Caco-2 (cell line): Measurements from ENCODE around the gene ZNF326. TPM values are rescaled to one million over a fixed set of nuclear protein-coding genes. Genes with fewer than 3 reads are reported as not detected.

Experiments
- BruUV-seq: library from RNA; stranded (reverse); fragments of 400-500 nt; replicated peaks from 2 replicates; lab custom pipeline; 2021; lab: Mats Ljungman, UMichigan
- CTCF ChIA-PET: fragments of 300-600 bp; sonication (Branson Sonifier 250); formaldehyde crosslinking; loops from one replicate; lab custom pipeline; 2022; ENCODE audit warnings: antibody characterized with exemption; lab: Charles Lee
- POLR2A ChIA-PET: fragments of 300-600 bp; sonication (Branson Sonifier 250); formaldehyde crosslinking; loops from one replicate; lab custom pipeline; 2022; ENCODE audit warnings: antibody characterized with exemption; lab: Charles Lee
- DNase-seq, 2 experiments: peaks; one replicate each; pipeline versions ENCODE4 v3.0.0 to v3.0.0-alpha.2; 2020 to 2022
- H3K27me3 ChIP-seq: replicated peaks from 2 replicates; pipeline ENCODE4 v1.6.0; 2011; ENCODE audit warnings: low read length; ENCODE audit not compliant: control insufficient read depth, insufficient read depth
- H3K36me3 ChIP-seq: 2 replicates; pipeline ENCODE4 v1.5.1; 2011; ENCODE audit warnings: low read length; ENCODE audit not compliant: control insufficient read depth, insufficient read depth
- H3K4me1 ChIP-seq: fragments of 250-450 bp; sonication (Bioruptor Pico); 2 replicates; pipeline ENCODE4 v1.5.1; 2020; ENCODE audit warnings: mild to moderate bottlenecking
- H3K4me3 ChIP-seq: 2 replicates; pipeline ENCODE4 v1.5.1; 2011; ENCODE audit warnings: low read depth, mild to moderate bottlenecking, control low read depth, low read length
- H3K9me3 ChIP-seq: fragments of 250-450 bp; sonication (Bioruptor Pico); 2 replicates; pipeline ENCODE4 v1.5.1; 2020; ENCODE audit warnings: mild to moderate bottlenecking, moderate library complexity
- H3K27ac Mint-ChIP-seq: one replicate; pipeline ENCODE4 v1.8.0; 2022; ENCODE audit warnings: mixed read lengths; ENCODE audit not compliant: unreplicated experiment
- H3K27me3 Mint-ChIP-seq: one replicate; pipeline ENCODE4 v1.8.0; 2022; ENCODE audit warnings: mixed read lengths; ENCODE audit not compliant: insufficient read depth, unreplicated experiment
- H3K36me3 Mint-ChIP-seq: one replicate; pipeline ENCODE4 v1.8.0; 2022; ENCODE audit warnings: mild to moderate bottlenecking, mixed read lengths; ENCODE audit not compliant: insufficient read depth, unreplicated experiment
- H3K4me1 Mint-ChIP-seq: one replicate; pipeline ENCODE4 v1.8.0; 2022; ENCODE audit warnings: low read depth, mixed read lengths; ENCODE audit not compliant: unreplicated experiment
- H3K4me3 Mint-ChIP-seq: one replicate; pipeline ENCODE4 v1.8.0; 2022; ENCODE audit warnings: mild to moderate bottlenecking, moderate library complexity, mixed read lengths; ENCODE audit not compliant: unreplicated experiment
- H3K9me3 Mint-ChIP-seq: one replicate; pipeline ENCODE4 v1.8.0; 2022; ENCODE audit warnings: mixed read lengths; ENCODE audit not compliant: unreplicated experiment
- CTCF ChIP-seq, 2 experiments: fragments of 200-600 bp in 1 of 2; IDR thresholded peaks; 1 replicate in 1 of 2; 2 replicates in 1 of 2; pipeline versions ENCODE4 v1.5.1 to v1.8.0; 2011 to 2022; ENCODE audit warnings: antibody characterized with exemption in 1 of 2, control low read depth in 1 of 2, inconsistent platforms in 1 of 2, low read depth in 1 of 2, low read length in 1 of 2, mild to moderate bottlenecking in 1 of 2, moderate library complexity in 1 of 2; ENCODE audit not compliant: insufficient read depth in 1 of 2, severe bottlenecking in 1 of 2, unreplicated experiment in 1 of 2
- intact Hi-C: fragments of 100-400 bp; cut with micrococcal nuclease; formaldehyde crosslinking; loops from one replicate; pipeline ENCODE4 v1.10.0; 2022; ENCODE audit not compliant: unreplicated experiment
- total RNA-seq: library from RNA; stranded (reverse); gene quantifications from 2 replicates; pipeline ENCODE4 v1.2.3, GENCODE V29; 2022

ZNF326 gene
- total RNA-seq, 1 experiment from 2014 or later: 31.7 TPM

GRCh38 chr1:90074566-90074965 is 79.7 kb downstream of the ZNF326 start:
- no peaks in the 10 kb centered on the region for H3K27me3 Mint-ChIP-seq
- H3K27ac Mint-ChIP-seq: no peak overlapping the region
- H3K9me3 ChIP-seq: no peaks in the 10 kb centered on the region
- no peaks in the 10 kb centered on the region for H3K9me3 Mint-ChIP-seq
- H3K4me1 ChIP-seq: no peaks in the 10 kb centered on the region
- ChIA-PET POLR2A (no interaction called here), CTCF (no interaction called here)
- no peaks in the 10 kb centered on the region for H3K36me3 ChIP-seq
- no peak for TF ChIP-seq CTCF (IDR thresholded peaks at IDR 0.05; ENCODE audit: insufficient read depth in 1 of 2, low read depth in 1 of 2, low read length in 1 of 2, severe bottlenecking in 1 of 2, unreplicated experiment in 1 of 2)
- DNase-seq: no peak
- H3K36me3 Mint-ChIP-seq: no peaks in the 10 kb centered on the region
- H3K27me3 ChIP-seq: no peaks in the 10 kb centered on the region
- BruUV-seq: no TSS peak
- no peaks in the 10 kb centered on the region for H3K4me1 Mint-ChIP-seq
- intact Hi-C loops: no loop called here
- H3K4me3 ChIP-seq: no peak overlapping the region
- H3K4me3 Mint-ChIP-seq: no peak overlapping the region

GRCh38 chr1:90074970-90075391 is 80.1 kb downstream of the ZNF326 start:
- DNase-seq: no peak
- no peaks in the 10 kb centered on the region for H3K36me3 Mint-ChIP-seq
- ChIA-PET CTCF (no interaction called here), POLR2A (no interaction called here)
- intact Hi-C loops: no loop called here
- H3K4me3 Mint-ChIP-seq: no peak overlapping the region
- no peaks in the 10 kb centered on the region for H3K9me3 Mint-ChIP-seq
- H3K4me3 ChIP-seq: no peak overlapping the region
- no peaks in the 10 kb centered on the region for H3K9me3 ChIP-seq
- no peak overlapping the region for H3K27ac Mint-ChIP-seq
- no peaks in the 10 kb centered on the region for H3K27me3 Mint-ChIP-seq
- no peak for TF ChIP-seq CTCF (IDR thresholded peaks at IDR 0.05; ENCODE audit: insufficient read depth in 1 of 2, low read depth in 1 of 2, low read length in 1 of 2, severe bottlenecking in 1 of 2, unreplicated experiment in 1 of 2)
- no peaks in the 10 kb centered on the region for H3K4me1 ChIP-seq
- H3K27me3 ChIP-seq: no peaks in the 10 kb centered on the region
- H3K36me3 ChIP-seq: no peaks in the 10 kb centered on the region
- no TSS peak for BruUV-seq
- no peaks in the 10 kb centered on the region for H3K4me1 Mint-ChIP-seq

- H3K9me3 ChIP-seq: no peaks in the 10 kb centered on the region
These were observed 89.1 kb downstream of the ZNF326 start for GRCh38 chr1:90083995-90084394.

More at GRCh38 chr1:90083995-90084394, 89.1 kb downstream of the ZNF326 start:
- Mint-ChIP-seq H3K4me3 (no peak overlapping the region), H3K9me3 (no peaks in the 10 kb centered on the region), H3K27ac (no peak overlapping the region), H3K27me3 (peaks cover 3% of the 10 kb centered on the region), H3K36me3 (no peaks in the 10 kb centered on the region), H3K4me1 (no peaks in the 10 kb centered on the region)
- no peak for DNase-seq
- BruUV-seq: no TSS peak
- intact Hi-C loops: no loop called here
- CTCF ChIA-PET: no interaction called here
- H3K27me3 ChIP-seq: no peaks in the 10 kb centered on the region
- H3K4me1 ChIP-seq: no peaks in the 10 kb centered on the region
- TF ChIP-seq CTCF (IDR thresholded peaks at IDR 0.05; ENCODE audit: insufficient read depth in 1 of 2, low read depth in 1 of 2, low read length in 1 of 2, severe bottlenecking in 1 of 2, unreplicated experiment in 1 of 2): no peak
- POLR2A ChIA-PET: no interaction called here
- no peaks in the 10 kb centered on the region for H3K36me3 ChIP-seq
- H3K4me3 ChIP-seq: no peak overlapping the region

Other genes starting within 250 kb of the ZNF326 start
- gene LRRC8D, start 174.1 kb upstream of the ZNF326 start, total RNA-seq: 34.4 and 39.4 TPM in 2 replicates